ENCODE data around the gene PGM5. TPM values are rescaled to one million over a fixed set of nuclear protein-coding genes. Genes with fewer than 3 reads are reported as not detected.

PGM5 gene
- total RNA-seq, 1 donor from 2014 or later = not detected

DNA sequence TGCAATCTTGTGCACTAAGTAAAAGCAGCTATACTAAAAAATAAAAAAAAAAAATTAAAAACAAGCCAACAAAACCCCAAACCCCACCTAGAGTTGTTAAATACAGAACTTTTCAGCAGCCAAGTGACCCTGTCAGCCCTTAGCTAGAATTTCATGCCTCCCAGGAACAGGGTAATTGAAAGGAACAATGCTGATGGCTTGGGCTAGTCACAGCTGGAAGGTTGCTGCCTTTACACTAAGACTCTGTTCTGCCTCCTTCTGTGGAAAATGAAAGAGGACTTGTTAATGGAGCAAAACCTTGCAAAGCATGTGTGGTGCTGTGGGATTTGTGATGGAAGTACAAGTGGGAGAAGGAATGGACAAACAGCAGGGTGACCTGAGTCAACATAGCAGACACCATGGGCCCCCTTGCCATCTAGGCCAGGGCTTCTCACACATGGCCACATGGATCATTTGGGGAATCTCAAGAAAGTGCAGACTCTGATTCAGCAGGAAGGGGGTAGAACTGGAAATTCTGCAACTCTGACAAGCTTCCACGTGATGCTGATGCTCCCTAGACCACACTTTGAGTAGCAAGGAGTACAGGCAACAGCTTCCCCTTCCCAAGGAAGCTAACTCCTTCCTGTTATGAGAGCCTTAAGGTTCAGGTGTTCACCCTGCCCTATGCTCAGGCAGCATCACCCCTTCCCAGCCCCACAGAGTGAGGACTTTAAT lies 199.2 kb downstream of the PGM5 start:
- no peak for DNase-seq

DNA sequence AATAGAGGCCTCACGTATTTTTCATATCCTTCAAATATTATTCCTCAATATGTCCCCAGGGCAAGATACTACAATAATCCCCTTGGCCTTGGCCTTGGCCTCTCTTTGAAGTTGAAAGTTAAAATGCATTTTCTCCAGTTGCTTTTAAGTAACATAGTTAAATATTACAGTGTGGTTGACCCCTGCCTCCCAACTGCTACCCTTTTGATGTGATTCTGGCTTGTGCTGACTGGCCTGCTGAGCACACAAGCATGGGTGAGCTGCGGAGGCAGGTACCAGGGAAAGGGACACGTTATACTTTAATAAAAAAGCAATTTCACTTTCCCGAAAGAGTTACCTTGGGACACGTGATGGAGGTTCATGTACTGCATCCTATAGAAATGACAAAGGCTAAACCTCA lies 202.1 kb downstream of the PGM5 start:
- Mint-ChIP-seq H3K27me3 (ENCODE audit: unreplicated experiment) (peaks cover 7% of the 10 kb centered on the region), H3K36me3 (ENCODE audit: unreplicated experiment) (peaks cover 5% of the 10 kb centered on the region), H3K9me3 (ENCODE audit: unreplicated experiment) (no peaks in the 10 kb centered on the region), H3K4me3 (ENCODE audit: unreplicated experiment) (no peak overlapping the region), H3K27ac (ENCODE audit: unreplicated experiment) (no peak overlapping the region), H3K4me1 (ENCODE audit: low read depth, unreplicated experiment) (no peaks in the 10 kb centered on the region)
- DNase-seq = no peak
- TF ChIP-seq, protein P1, sequence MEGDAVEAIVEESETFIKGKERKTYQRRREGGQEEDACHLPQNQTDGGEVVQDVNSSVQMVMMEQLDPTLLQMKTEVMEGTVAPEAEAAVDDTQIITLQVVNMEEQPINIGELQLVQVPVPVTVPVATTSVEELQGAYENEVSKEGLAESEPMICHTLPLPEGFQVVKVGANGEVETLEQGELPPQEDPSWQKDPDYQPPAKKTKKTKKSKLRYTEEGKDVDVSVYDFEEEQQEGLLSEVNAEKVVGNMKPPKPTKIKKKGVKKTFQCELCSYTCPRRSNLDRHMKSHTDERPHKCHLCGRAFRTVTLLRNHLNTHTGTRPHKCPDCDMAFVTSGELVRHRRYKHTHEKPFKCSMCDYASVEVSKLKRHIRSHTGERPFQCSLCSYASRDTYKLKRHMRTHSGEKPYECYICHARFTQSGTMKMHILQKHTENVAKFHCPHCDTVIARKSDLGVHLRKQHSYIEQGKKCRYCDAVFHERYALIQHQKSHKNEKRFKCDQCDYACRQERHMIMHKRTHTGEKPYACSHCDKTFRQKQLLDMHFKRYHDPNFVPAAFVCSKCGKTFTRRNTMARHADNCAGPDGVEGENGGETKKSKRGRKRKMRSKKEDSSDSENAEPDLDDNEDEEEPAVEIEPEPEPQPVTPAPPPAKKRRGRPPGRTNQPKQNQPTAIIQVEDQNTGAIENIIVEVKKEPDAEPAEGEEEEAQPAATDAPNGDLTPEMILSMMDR (IDR thresholded peaks at IDR 0.05; ENCODE audit: partially characterized antibody, unreplicated experiment) = no peak

More for the DNA sequence above, 199.2 kb downstream of the PGM5 start:
- TF ChIP-seq, protein P1 (IDR thresholded peaks at IDR 0.05; ENCODE audit: partially characterized antibody, unreplicated experiment) = no peak
- Mint-ChIP-seq H3K4me1 (ENCODE audit: low read depth, unreplicated experiment) (no peaks in the 10 kb centered on the region), H3K27me3 (ENCODE audit: unreplicated experiment) (peaks cover 7% of the 10 kb centered on the region), H3K27ac (ENCODE audit: unreplicated experiment) (no peak overlapping the region), H3K4me3 (ENCODE audit: unreplicated experiment) (no peak overlapping the region), H3K36me3 (ENCODE audit: unreplicated experiment) (peaks cover 5% of the 10 kb centered on the region), H3K9me3 (ENCODE audit: unreplicated experiment) (no peaks in the 10 kb centered on the region)

DNA sequence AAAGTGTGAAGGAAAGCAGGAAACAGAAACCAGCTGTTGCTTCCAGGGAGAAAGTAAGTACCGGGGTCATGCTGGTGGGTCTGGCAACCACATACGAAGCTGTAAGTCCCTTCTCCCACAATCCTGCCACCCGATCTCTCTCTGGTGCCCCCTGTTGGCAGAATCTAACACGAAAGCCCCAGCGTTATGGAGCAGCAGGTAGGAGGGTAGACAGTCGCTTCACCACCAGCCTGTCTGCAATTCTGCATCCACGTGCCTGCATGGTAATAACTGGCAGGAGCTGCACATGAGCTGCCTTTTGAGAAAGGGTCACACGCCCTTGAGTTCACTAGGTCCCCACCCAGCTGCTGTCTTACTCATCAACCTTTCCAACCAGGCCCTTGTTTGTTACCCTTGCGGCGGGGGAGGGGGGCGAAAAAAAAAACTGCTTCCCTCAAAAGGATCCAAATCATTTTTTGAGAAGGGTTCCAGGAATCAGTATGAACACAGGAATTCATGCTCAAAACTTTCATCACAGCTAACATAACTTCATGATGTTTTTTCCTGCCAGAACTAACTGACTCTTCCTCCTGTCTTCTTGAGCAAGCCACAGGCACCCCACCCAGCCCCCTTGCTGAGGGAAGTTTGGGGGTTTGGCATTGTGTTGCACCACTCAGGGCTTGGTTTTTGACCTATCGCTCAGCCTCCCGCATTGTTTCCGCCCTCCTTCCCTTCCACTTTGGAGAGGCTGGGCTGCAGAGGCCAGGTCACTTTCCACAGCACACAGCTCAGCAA lies 203.8 kb downstream of the PGM5 start:
- Mint-ChIP-seq H3K27me3 (ENCODE audit: unreplicated experiment) (peaks cover 7% of the 10 kb centered on the region), H3K27ac (ENCODE audit: unreplicated experiment) (no peak overlapping the region), H3K4me3 (ENCODE audit: unreplicated experiment) (no peak overlapping the region), H3K9me3 (ENCODE audit: unreplicated experiment) (no peaks in the 10 kb centered on the region), H3K36me3 (ENCODE audit: unreplicated experiment) (peaks cover 5% of the 10 kb centered on the region), H3K4me1 (ENCODE audit: low read depth, unreplicated experiment) (no peaks in the 10 kb centered on the region)
- TF ChIP-seq, protein P1 (IDR thresholded peaks at IDR 0.05; ENCODE audit: partially characterized antibody, unreplicated experiment) = peak; percentile 50
- peak; percentile 54 for DNase-seq

DNA sequence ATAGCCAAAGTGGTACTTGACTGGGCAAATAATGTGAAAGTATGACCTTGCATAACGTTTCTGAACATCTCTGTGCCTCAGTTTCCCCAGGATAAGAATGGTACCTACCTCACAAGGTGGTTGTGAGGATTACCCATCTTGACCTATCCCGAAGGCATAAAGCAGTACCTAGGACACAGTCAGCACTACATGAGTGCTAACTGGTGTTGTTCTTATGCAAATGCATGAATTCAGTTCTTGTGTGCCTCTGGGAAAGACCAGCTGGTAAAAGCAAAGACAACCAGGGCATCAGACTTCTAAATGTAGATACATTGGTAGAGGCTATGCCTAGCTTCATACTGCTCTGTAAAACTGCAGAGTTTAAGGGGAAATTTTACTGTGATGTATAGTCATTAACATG lies 206.1 kb downstream of the PGM5 start:
- DNase-seq = no peak
- TF ChIP-seq, protein P1 (IDR thresholded peaks at IDR 0.05; ENCODE audit: partially characterized antibody, unreplicated experiment) = no peak
- H3K9me3 Mint-ChIP-seq (ENCODE audit: unreplicated experiment) = no peaks in the 10 kb centered on the region
- peaks cover 3% of the 10 kb centered on the region for H3K27me3 Mint-ChIP-seq (ENCODE audit: unreplicated experiment)
- H3K36me3 Mint-ChIP-seq (ENCODE audit: unreplicated experiment) = peaks cover 5% of the 10 kb centered on the region
- H3K27ac Mint-ChIP-seq (ENCODE audit: unreplicated experiment) = no peak overlapping the region
- no peaks in the 10 kb centered on the region for H3K4me1 Mint-ChIP-seq (ENCODE audit: low read depth, unreplicated experiment)
- H3K4me3 Mint-ChIP-seq (ENCODE audit: unreplicated experiment) = no peak overlapping the region

DNA sequence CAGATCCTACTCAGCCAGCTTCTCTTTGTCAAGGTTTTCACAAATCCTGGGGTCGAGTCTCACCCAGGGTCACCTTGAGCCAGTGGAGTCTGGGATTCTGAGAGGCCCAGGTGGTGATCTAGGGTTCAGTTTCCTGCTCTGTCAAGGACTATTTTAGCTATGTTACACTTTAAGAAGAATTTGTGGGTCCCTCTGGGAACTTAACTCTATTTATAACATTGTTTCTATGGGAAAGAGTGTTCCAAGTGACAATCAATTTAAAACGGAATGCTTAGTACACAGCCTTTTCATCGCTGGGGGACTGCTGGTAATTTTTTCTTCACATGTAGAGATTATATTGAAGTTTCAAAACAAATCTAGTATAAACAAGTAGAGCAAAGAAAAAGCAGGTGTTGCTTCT lies 211.2 kb downstream of the PGM5 start:
- no peak for DNase-seq
- no peaks in the 10 kb centered on the region for H3K36me3 Mint-ChIP-seq (ENCODE audit: unreplicated experiment)
- H3K27ac Mint-ChIP-seq (ENCODE audit: unreplicated experiment) = no peak overlapping the region
- peaks cover 4% of the 10 kb centered on the region for H3K9me3 Mint-ChIP-seq (ENCODE audit: unreplicated experiment)
- TF ChIP-seq, protein P1 (IDR thresholded peaks at IDR 0.05; ENCODE audit: partially characterized antibody, unreplicated experiment) = no peak
- H3K4me3 Mint-ChIP-seq (ENCODE audit: unreplicated experiment) = no peak overlapping the region
- H3K27me3 Mint-ChIP-seq (ENCODE audit: unreplicated experiment) = no peaks in the 10 kb centered on the region
- H3K4me1 Mint-ChIP-seq (ENCODE audit: low read depth, unreplicated experiment) = no peaks in the 10 kb centered on the region

All from glutamatergic neuron (in vitro differentiated cells).